Measurements from ENCODE around the gene ST6GALNAC2. TPM values are rescaled to one million over a fixed set of nuclear protein-coding genes. Genes with fewer than 3 reads are reported as not detected.

Gene ST6GALNAC2
- 0.82 and 3.6 TPM in 2 replicates for total RNA-seq

GRCh38 chr17:76585649-76586593, at the start of gene ST6GALNAC2:
ST6GALNAC2 (minus strand) TSS chr17:76585860; CDS start chr17:76585808, 52 bp downstream.

GRCh38 chr17:76539631-76540271, 45.9 kb downstream of the ST6GALNAC2 start, which contains the start of gene PRCD:
PRCD (plus strand) TSS chr17:76540044; CDS start chr17:76540142, 98 bp downstream.

GRCh38 chr17:76537578-76538280, 47.9 kb downstream of the ST6GALNAC2 start, which contains the start of gene CYGB:
CYGB (minus strand) TSS chr17:76537709; CDS start chr17:76537542, 167 bp downstream.

Other genes with a start within 250 kb of the ST6GALNAC2 start
- gene PRPSAP1, start 231.9 kb downstream of the ST6GALNAC2 start, total RNA-seq: 60.5 and 129 TPM in 2 replicates
- gene SPHK1, start 201.3 kb downstream of the ST6GALNAC2 start, total RNA-seq: 52.5 and 142 TPM in 2 replicates
- gene UBE2O, start 132.7 kb downstream of the ST6GALNAC2 start, total RNA-seq: 14.7 and 51.5 TPM in 2 replicates
- gene AANAT, start 118.3 kb downstream of the ST6GALNAC2 start, total RNA-seq: not detected in 2 replicates
- gene RHBDF2, start 84.4 kb downstream of the ST6GALNAC2 start, total RNA-seq: 14.9 and 50.5 TPM in 2 replicates
- 3.3 and 4.4 TPM in 2 replicates for gene CYGB, start 48.2 kb downstream of the ST6GALNAC2 start, total RNA-seq
- 0.38 and 0.49 TPM in 2 replicates for gene PRCD, start 45.8 kb downstream of the ST6GALNAC2 start, total RNA-seq
- gene ST6GALNAC1, start 57.9 kb upstream of the ST6GALNAC2 start, total RNA-seq: not detected in 2 replicates
- gene MXRA7, start 125.1 kb upstream of the ST6GALNAC2 start, total RNA-seq: 86.6 and 156 TPM in 2 replicates
- 17.2 and 21.5 TPM in 2 replicates for gene JMJD6, start 140.7 kb upstream of the ST6GALNAC2 start, total RNA-seq
- gene METTL23, start 141.0 kb upstream of the ST6GALNAC2 start, total RNA-seq: 13.6 and 16.9 TPM in 2 replicates
- gene SRSF2, start 151.5 kb upstream of the ST6GALNAC2 start, total RNA-seq: 152 and 230 TPM in 2 replicates
- 19.3 and 31.5 TPM in 2 replicates for gene MFSD11, start 152.3 kb upstream of the ST6GALNAC2 start, total RNA-seq

Measured in bladder microvascular endothelial cell (primary cell).